HG03103 (cell line): ENCODE measurements around the gene EPHA2.
"Not testable (repeated sequence)": the region's sequence is repeated elsewhere in the genome, so short reads cannot be mapped to it uniquely, and the experiment has no call there.

Experiments
- ATAC-seq: cut with Tn5 transposase; IDR thresholded peaks from one replicate; pipeline ENCODE4 v1.9.1; 2021; ENCODE audit warnings: low read depth; ENCODE audit not compliant: unreplicated experiment

Gene EPHA2

GRCh38 chr1:16155537-16156410 is at the start of gene EPHA2:
EPHA2 (minus strand) TSS chr1:16156069; CDS start chr1:16155932, 137 bp downstream.
- no peak for ATAC-seq

- ATAC-seq, result no peak
Measured at GRCh38 chr1:16205334-16205671, 49.4 kb upstream of the EPHA2 start.

GRCh38 chr1:16204634-16205333 is 48.9 kb upstream of the EPHA2 start:
- no peak for ATAC-seq

- ATAC-seq, result no peak
Measured at GRCh38 chr1:16204216-16204615, 48.3 kb upstream of the EPHA2 start.

- no peak for ATAC-seq
Measured at GRCh38 chr1:16203550-16203949, 47.7 kb upstream of the EPHA2 start.

GRCh38 chr1:16202281-16203210 is 46.7 kb upstream of the EPHA2 start:
- ATAC-seq, result no peak

GRCh38 chr1:16199700-16200099 is 43.8 kb upstream of the EPHA2 start:
- ATAC-seq, result no peak

- ATAC-seq, result no peak
Measured at GRCh38 chr1:16199157-16199501, 43.3 kb upstream of the EPHA2 start.

GRCh38 chr1:16198444-16199156 is 42.7 kb upstream of the EPHA2 start:
- no peak for ATAC-seq

- no peak for ATAC-seq
Measured at GRCh38 chr1:16196874-16197273, 41.0 kb upstream of the EPHA2 start.

- ATAC-seq, result not testable (repeated sequence)
Measured at GRCh38 chr1:16196139-16196538, 40.3 kb upstream of the EPHA2 start.

GRCh38 chr1:16195518-16195905 is 39.6 kb upstream of the EPHA2 start:
- ATAC-seq, result no peak

GRCh38 chr1:16191916-16192546 is 36.2 kb upstream of the EPHA2 start:
- ATAC-seq, result no peak

- no peak for ATAC-seq
Measured at GRCh38 chr1:16191309-16191708, 35.4 kb upstream of the EPHA2 start.

- no peak for ATAC-seq
Measured at GRCh38 chr1:16189921-16190621, 34.2 kb upstream of the EPHA2 start.

GRCh38 chr1:16189003-16189402 is 33.1 kb upstream of the EPHA2 start:
- ATAC-seq, result no peak

GRCh38 chr1:16187748-16188401 is 32.0 kb upstream of the EPHA2 start:
- no peak for ATAC-seq

GRCh38 chr1:16186655-16187235 is 30.9 kb upstream of the EPHA2 start:
- ATAC-seq, result no peak
